SK-N-SH (cell line): ENCODE data around the gene TMEM50B. TPM values are rescaled to one million over a fixed set of nuclear protein-coding genes. Genes with fewer than 3 reads are reported as not detected.
A peak's percentile ranks its signal among the peaks of the same experiment; 100 is the strongest.
"Not testable (repeated sequence)": the region's sequence is repeated elsewhere in the genome, so short reads cannot be mapped to it uniquely, and the experiment has no call there.

Experiments used
- CTCF ChIA-PET: fragments of 300-600, 350-600 bp; formaldehyde crosslinking; extraction: SDS; loops from one replicate; lab custom pipeline; 2021; lab: Yijun Ruan, JAX
- POLR2A ChIA-PET: fragments of 350-600 bp; sonication (Branson Sonifier 250); formaldehyde crosslinking; extraction: SDS; loops from one replicate; lab custom pipeline; 2020; ENCODE audit warnings: antibody characterized with exemption, inconsistent platforms; lab: Yijun Ruan, JAX
- DNase-seq: peaks from one replicate; pipeline ENCODE4 v3.0.0; 2012
- H2AFZ ChIP-seq: fragments of 200-600 bp; sonication (generic); 2 replicates; pipeline ENCODE4 v1.8.1; 2016; ENCODE audit warnings: antibody characterized with exemption, mild to moderate bottlenecking, low read depth
- H3F3A ChIP-seq: fragments of 200-600 bp; sonication (generic); replicated peaks from 2 replicates; pipeline ENCODE3; 2016; ENCODE audit warnings: antibody characterized with exemption, mild to moderate bottlenecking; ENCODE audit not compliant: insufficient read depth
- H3K27ac ChIP-seq, 2 experiments: fragments of 200-500 bp in 1 of 2; fragments of 200-600 bp in 1 of 2; sonication (Bioruptor generic) in 1 of 2; sonication (generic), shearing (Covaris generic) in 1 of 2; 2 replicates each; pipeline versions ENCODE4 v1.5.1 to v1.6.1; 2014 to 2016; ENCODE audit warnings: low read depth in 2 of 2, inconsistent platforms in 1 of 2, low read length in 1 of 2, mild to moderate bottlenecking in 1 of 2, mixed read lengths in 1 of 2
- H3K27me3 ChIP-seq: fragments of 200-600 bp; sonication (generic), shearing (Covaris generic); 2 replicates; pipeline ENCODE4 v1.6.1; 2016; ENCODE audit warnings: mixed run types; ENCODE audit not compliant: insufficient read depth
- H3K36me3 ChIP-seq, 2 experiments: fragments of 200-500 bp in 1 of 2; fragments of 200-600 bp in 1 of 2; sonication (Bioruptor generic) in 1 of 2; sonication (generic) in 1 of 2; replicated peaks in 1 of 2; 2 replicates each; pipeline versions ENCODE3 to v1.5.1; 2014 to 2016; ENCODE audit warnings: low read length in 1 of 2, mild to moderate bottlenecking in 1 of 2; ENCODE audit not compliant: insufficient read depth in 2 of 2, control insufficient read depth in 1 of 2
- H3K4me1 ChIP-seq, 2 experiments: fragments of 200-500 bp in 1 of 2; fragments of 200-600 bp in 1 of 2; sonication (Bioruptor generic) in 1 of 2; sonication (generic), shearing (Covaris generic) in 1 of 2; 2 replicates each; pipeline versions ENCODE4 v1.5.1 to v1.6.1; 2014 to 2016; ENCODE audit warnings: low read depth in 1 of 2, low read length in 1 of 2, mixed run types in 1 of 2; ENCODE audit not compliant: insufficient read depth in 2 of 2, control insufficient read depth in 1 of 2
- H3K4me2 ChIP-seq: fragments of 200-600 bp; sonication (generic), shearing (Covaris generic); 2 replicates; pipeline ENCODE4 v1.6.1; 2017; ENCODE audit warnings: mixed run types
- H3K4me3 ChIP-seq, 2 experiments: fragments of 200-500 bp in 1 of 2; fragments of 200-600 bp in 1 of 2; sonication (Bioruptor generic) in 1 of 2; sonication (generic), shearing (Covaris generic) in 1 of 2; 2 replicates each; pipeline versions ENCODE4 v1.5.1 to v1.8.1; 2014 to 2016; ENCODE audit warnings: low read depth in 2 of 2, inconsistent platforms in 1 of 2, low read length in 1 of 2, mild to moderate bottlenecking in 1 of 2, mixed read lengths in 1 of 2, moderate library complexity in 1 of 2
- H3K79me2 ChIP-seq: fragments of 200-600 bp; sonication (generic); 2 replicates; pipeline ENCODE4 v1.8.1; 2017; ENCODE audit warnings: mild to moderate bottlenecking; ENCODE audit not compliant: insufficient read depth
- H3K9ac ChIP-seq: fragments of 200-600 bp; sonication (generic); 2 replicates; pipeline ENCODE4 v1.6.1; 2017; ENCODE audit warnings: mixed run types
- H3K9me2 ChIP-seq: fragments of 200-600 bp; sonication (generic); 2 replicates; pipeline ENCODE4 v1.6.1; 2017; ENCODE audit warnings: mixed run types
- H3K9me3 ChIP-seq: fragments of 200-600 bp; sonication (generic); 2 replicates; pipeline ENCODE4 v1.6.1; 2017; ENCODE audit warnings: mixed run types, mild to moderate bottlenecking, moderate library complexity
- H4K20me1 ChIP-seq: fragments of 200-600 bp; sonication (generic); 2 replicates; pipeline ENCODE4 v1.6.1; 2017; ENCODE audit warnings: mild to moderate bottlenecking, mixed run types; ENCODE audit not compliant: insufficient read depth
- CHD2 ChIP-seq: fragments of 150-350 bp; IDR thresholded peaks from 2 replicates; pipeline ENCODE4 v1.6.1; 2018; ENCODE audit warnings: low read length; ENCODE audit not compliant: partially characterized antibody
- ELF1 ChIP-seq: IDR thresholded peaks from 2 replicates; pipeline ENCODE4 v1.4.0; 2012
- FOSL2 ChIP-seq: IDR thresholded peaks from 2 replicates; pipeline ENCODE4 v1.4.0; 2012; ENCODE audit warnings: low read depth, mild to moderate bottlenecking, moderate library complexity, borderline replicate concordance
- FOXJ3 ChIP-seq: sonication (generic); formaldehyde crosslinking; IDR thresholded peaks from 2 replicates; pipeline ENCODE4 v1.5.1; 2020; ENCODE audit warnings: mild to moderate bottlenecking, missing genetic modification reagents
- FOXM1 ChIP-seq: IDR thresholded peaks from 2 replicates; pipeline ENCODE4 v1.4.0; 2012; ENCODE audit warnings: low read depth, mild to moderate bottlenecking
- GABPA ChIP-seq: IDR thresholded peaks from 2 replicates; pipeline ENCODE4 v1.4.0; 2012; ENCODE audit warnings: low read depth, mild to moderate bottlenecking
- GATA2 ChIP-seq: sonication (generic); formaldehyde crosslinking; IDR thresholded peaks from 2 replicates; pipeline ENCODE4 v1.5.0; 2020; ENCODE audit warnings: mild to moderate bottlenecking, missing genetic modification reagents
- JUND ChIP-seq: IDR thresholded peaks from 2 replicates; pipeline ENCODE4 v1.4.0; 2012
- MEF2A ChIP-seq: IDR thresholded peaks from 2 replicates; pipeline ENCODE4 v1.4.0; 2012; ENCODE audit warnings: low read depth, borderline replicate concordance
- MXI1 ChIP-seq: IDR thresholded peaks from 2 replicates; pipeline ENCODE4 v1.6.1; 2012; ENCODE audit warnings: mild to moderate bottlenecking, low read depth, low read length, improper control_type of control experiment
- NRF1 ChIP-seq: IDR thresholded peaks from 2 replicates; pipeline ENCODE4 v1.6.1; 2012; ENCODE audit warnings: low read depth, mild to moderate bottlenecking, low read length
- POLR2AphosphoS5 ChIP-seq: IDR thresholded peaks from 2 replicates; pipeline ENCODE4 v1.6.1; 2012; ENCODE audit warnings: low read depth, low read length
- RAD21 ChIP-seq: IDR thresholded peaks from 2 replicates; pipeline ENCODE4 v1.6.1; 2012; ENCODE audit warnings: mild to moderate bottlenecking, low read length
- RCOR1 ChIP-seq: fragments of 150-350 bp; IDR thresholded peaks from 2 replicates; pipeline ENCODE4 v1.6.1; 2017; ENCODE audit warnings: antibody characterized with exemption, low read length
- RFX5 ChIP-seq: IDR thresholded peaks from 2 replicates; pipeline ENCODE4 v1.6.1; 2012; ENCODE audit warnings: mild to moderate bottlenecking, improper control_type of control experiment, low read length
- SIN3A ChIP-seq: IDR thresholded peaks from 2 replicates; pipeline ENCODE4 v1.6.1; 2012; ENCODE audit warnings: low read depth, mild to moderate bottlenecking, low read length, moderate library complexity, borderline replicate concordance
- TAF1 ChIP-seq: IDR thresholded peaks from 2 replicates; pipeline ENCODE4 v1.6.1; 2012; ENCODE audit warnings: low read depth, mild to moderate bottlenecking, low read length, moderate library complexity, borderline replicate concordance
- TCF12 ChIP-seq: IDR thresholded peaks from 2 replicates; pipeline ENCODE4 v1.4.0; 2012
- USF1 ChIP-seq: IDR thresholded peaks from 2 replicates; pipeline ENCODE4 v1.4.0; 2012; ENCODE audit warnings: low read depth, borderline replicate concordance
- ZBTB33 ChIP-seq: IDR thresholded peaks from 2 replicates; pipeline ENCODE4 v1.4.0; 2012; ENCODE audit warnings: low read depth, borderline replicate concordance
- WGBS: methylation state at CpG from one replicate; pipeline ENCODE4 v1.1.6; 2017; ENCODE audit warnings: low lambda C conversion rate; 5-methylcytosine and 5-hydroxymethylcytosine counted together
- polyA plus RNA-seq, 3 experiments: library from polyadenylated mRNA; depleted of rRNA; stranded (reverse); fragments of >200 nt; gene quantifications; 2 replicates each; pipeline ENCODE4 v1.2.3, GENCODE V29; 2012
- TF ChIP-seq, protein P1 (sequence below): IDR thresholded peaks from 2 replicates; pipeline ENCODE4 v1.4.0; 2012; ENCODE audit warnings: low read depth

The TMEM50B gene
- polyA plus RNA-seq, 1 of the 3 experiments (the other 2 are of a cell fraction), result 27.3 TPM

- no peaks in the 10 kb centered on the region for H3K9me2 ChIP-seq
- H2AFZ ChIP-seq, result no peak overlapping the region
- H3K27ac ChIP-seq, result peak overlapping the region in 1 of 2 experiments; percentile 3; a peak in 1 of 4 replicates
- no peak for DNase-seq
- H3K27me3 ChIP-seq, result no peaks in the 10 kb centered on the region
- no peaks in the 10 kb centered on the region for H3K79me2 ChIP-seq
- H3K4me3 ChIP-seq, result no peak overlapping the region
- H3K9ac ChIP-seq, result no peak overlapping the region
- no peak for TF ChIP-seq JUND
- no peak for TF ChIP-seq FOSL2
- TF ChIP-seq, protein P1, sequence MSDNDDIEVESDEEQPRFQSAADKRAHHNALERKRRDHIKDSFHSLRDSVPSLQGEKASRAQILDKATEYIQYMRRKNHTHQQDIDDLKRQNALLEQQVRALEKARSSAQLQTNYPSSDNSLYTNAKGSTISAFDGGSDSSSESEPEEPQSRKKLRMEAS, result no peak
- no peak for TF ChIP-seq ZBTB33
- no peak for TF ChIP-seq TAF1
- no peak for TF ChIP-seq RFX5
- no peak for TF ChIP-seq ELF1
- TF ChIP-seq CHD2, result no peak
- TF ChIP-seq MXI1, result no peak
- no peak for TF ChIP-seq GATA2 (CRISPR knock-in tag)
- no peak for TF ChIP-seq USF1
- TF ChIP-seq, all 33 proteins: peak for 0
- POLR2A ChIA-PET, result no interaction called here
- CTCF ChIA-PET, result interaction anchor here (1.0 kb wide), 1 partner anchor 8 kb away, joined by 3 read pairs; no protein-coding TSS in a partner anchor
- peaks cover 0 to 36% of the 10 kb centered on the region in 2 experiments for H3K36me3 ChIP-seq
- H3F3A ChIP-seq, result no peaks in the 10 kb centered on the region
- 48% methylated on average over 1 of the region's 1 CpG for WGBS
- no peak overlapping the region for H3K4me2 ChIP-seq
- no peaks in the 10 kb centered on the region for H3K9me3 ChIP-seq
- peaks cover 0 to 5% of the 10 kb centered on the region in 2 experiments; a peak in 1 of 4 replicates for H3K4me1 ChIP-seq
- H4K20me1 ChIP-seq, result no peaks in the 10 kb centered on the region
These were observed 28.1 kb downstream of the TMEM50B start for GRCh38 chr21:33451634-33452071.

GRCh38 chr21:33449616-33450015, 30.2 kb downstream of the TMEM50B start:
- Histone ChIP-seq H3K79me2 (no peaks in the 10 kb centered on the region), H3K27ac (no peak overlapping the region), H4K20me1 (no peaks in the 10 kb centered on the region), H3K9ac (no peak overlapping the region), H3K9me3 (no peaks in the 10 kb centered on the region), H3K27me3 (no peaks in the 10 kb centered on the region), H3K4me3 (no peak overlapping the region), H3K4me2 (no peak overlapping the region), H3K36me3 (peaks cover 0 to 24% of the 10 kb centered on the region in 2 experiments), H2AFZ (no peak overlapping the region), H3F3A (no peaks in the 10 kb centered on the region), H3K9me2 (no peaks in the 10 kb centered on the region), H3K4me1 (peaks cover 0 to 5% of the 10 kb centered on the region in 2 experiments; a peak in 1 of 4 replicates)
- no peak for DNase-seq
- ChIA-PET POLR2A (no interaction called here), CTCF (interaction anchor here (0.9 to 2.6 kb wide), 3 partner anchors 14 to 252 kb away, joined by 3 to 9 read pairs (median 7); no protein-coding TSS in a partner anchor)
- TF ChIP-seq MXI1 (no peak), RCOR1 (no peak), FOXM1 (no peak), TCF12 (no peak), SIN3A (no peak), GABPA (no peak), FOSL2 (no peak), FOXJ3 (CRISPR knock-in tag) (no peak), RFX5 (no peak), NRF1 (no peak), RAD21 (no peak), MEF2A (no peak), POLR2AphosphoS5 (no peak)
- WGBS, result 98% methylated on average over 4 of the region's 4 CpGs

DNA sequence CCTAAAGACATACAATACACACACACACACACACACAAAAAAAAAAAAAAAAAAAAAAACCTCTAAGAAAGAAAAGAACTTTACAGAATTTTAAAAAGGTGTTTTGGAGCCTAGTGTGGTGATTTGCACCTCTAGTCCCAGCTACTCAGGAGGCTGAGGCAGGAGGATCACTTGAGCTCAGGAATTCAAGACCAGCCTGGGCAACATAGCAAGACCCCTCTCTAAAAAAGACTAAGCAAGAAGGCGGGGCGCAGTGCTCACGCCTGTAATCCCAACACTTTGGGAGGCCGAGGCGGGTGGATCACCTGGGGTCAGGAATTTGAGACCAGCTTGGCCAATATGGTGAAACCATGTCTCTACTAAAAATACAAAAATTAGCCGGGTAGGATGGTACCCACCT, 33.2 kb downstream of the TMEM50B start:
- WGBS, result 98% methylated on average over 6 of the region's 6 CpGs
- peaks cover 0 to 15% of the 10 kb centered on the region in 2 experiments for H3K36me3 ChIP-seq
- H3K27me3 ChIP-seq, H3K9me2 ChIP-seq, H3K27ac ChIP-seq, H3K4me1 ChIP-seq, H3K4me3 ChIP-seq, H2AFZ ChIP-seq, H3K4me2 ChIP-seq, H3F3A ChIP-seq, H3K9ac ChIP-seq, H4K20me1 ChIP-seq, DNase-seq, H3K9me3 ChIP-seq, H3K79me2 ChIP-seq, POLR2A ChIA-PET: not testable (repeated sequence)
- CTCF ChIA-PET, result interaction anchor here (1.0 to 3.8 kb wide), 7 partner anchors 9 to 250 kb away, joined by 4 to 32 read pairs (median 16); no protein-coding TSS in a partner anchor
